A204.1 (cell line): Measurements from ENCODE around the gene FN3K.

Source experiments
- FAIRE-seq: peaks from 2 replicates; lab custom pipeline; 2012; peaks lifted over from hg19 to GRCh38; lab: Jason Lieb, UNC

FN3K gene

GRCh38 chr17:82734987-82735866, at the start of gene FN3K:
Gene FN3K, plus strand, starts transcription at chr17:82735615. Its CDS starts 22 bp downstream, at chr17:82735637.
- no peak for FAIRE-seq

DNA sequence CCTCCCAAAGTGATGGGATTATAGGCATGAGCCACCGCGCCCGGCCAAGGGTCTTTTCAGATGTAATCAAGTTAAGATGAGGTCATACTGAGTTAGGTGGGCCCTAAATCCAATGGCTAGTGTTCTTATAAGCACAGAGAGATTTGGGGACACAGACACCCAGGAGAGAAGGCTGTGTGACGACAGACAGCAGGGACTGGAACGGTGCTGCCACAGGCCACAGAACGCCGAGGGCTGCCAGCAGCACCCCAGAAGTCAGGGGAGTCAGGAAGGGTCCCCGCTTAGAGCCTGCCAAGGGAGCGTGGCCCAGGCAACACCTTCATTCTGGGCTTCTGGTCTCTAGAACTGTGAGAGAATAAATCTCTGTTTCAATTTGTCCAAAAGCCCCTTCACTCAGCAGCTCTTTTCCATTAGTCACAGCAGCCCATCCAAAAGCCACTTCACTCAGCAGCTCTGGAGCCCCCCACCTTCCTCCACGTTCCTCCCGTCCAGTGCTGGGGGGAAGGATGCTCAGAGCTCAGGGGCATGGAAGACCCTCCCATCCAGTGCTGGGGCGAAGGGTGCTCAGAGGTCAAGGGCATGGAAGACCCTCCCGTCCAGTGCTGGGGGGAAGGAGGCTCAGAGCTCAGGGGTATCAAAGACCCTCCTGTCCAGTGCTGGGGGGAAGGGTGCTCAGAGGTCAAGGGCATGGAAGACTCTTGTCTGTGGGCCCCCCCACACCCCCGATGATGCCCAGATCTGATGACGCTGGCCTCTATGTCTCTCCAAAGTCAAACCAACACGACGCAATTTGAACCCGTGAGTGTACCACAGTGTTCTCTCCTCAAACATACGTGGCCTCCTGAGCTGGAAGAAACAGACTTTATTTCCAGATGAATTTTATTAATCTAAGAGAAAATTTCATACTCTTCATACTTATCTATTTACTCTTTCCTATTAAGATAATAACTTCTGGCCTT, 48.8 kb upstream of the FN3K start:
- no peak for FAIRE-seq

DNA sequence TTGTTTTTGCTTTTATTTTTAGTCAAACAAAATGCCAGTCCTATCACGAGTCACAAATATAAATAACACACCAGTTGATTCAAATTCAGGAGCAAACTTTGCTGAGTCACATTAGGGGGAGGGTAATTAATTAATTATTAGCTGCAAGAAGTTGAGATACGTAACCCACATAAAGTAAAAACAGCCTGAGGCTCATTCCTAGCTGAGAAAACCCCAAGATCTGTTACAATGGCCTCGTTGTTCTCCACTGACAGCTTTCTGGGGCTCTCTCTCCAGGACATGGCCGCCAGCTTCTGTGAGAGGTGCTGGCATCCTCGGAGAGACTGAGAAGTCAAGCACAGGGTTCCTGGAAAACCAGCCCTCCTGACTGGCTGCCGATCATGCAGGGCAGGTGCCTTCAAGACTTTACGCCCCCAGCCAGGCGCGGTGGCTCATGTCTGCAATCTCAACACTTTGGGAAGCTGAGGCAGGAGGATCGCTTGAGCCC, 48.0 kb upstream of the FN3K start:
- FAIRE-seq = no peak

DNA sequence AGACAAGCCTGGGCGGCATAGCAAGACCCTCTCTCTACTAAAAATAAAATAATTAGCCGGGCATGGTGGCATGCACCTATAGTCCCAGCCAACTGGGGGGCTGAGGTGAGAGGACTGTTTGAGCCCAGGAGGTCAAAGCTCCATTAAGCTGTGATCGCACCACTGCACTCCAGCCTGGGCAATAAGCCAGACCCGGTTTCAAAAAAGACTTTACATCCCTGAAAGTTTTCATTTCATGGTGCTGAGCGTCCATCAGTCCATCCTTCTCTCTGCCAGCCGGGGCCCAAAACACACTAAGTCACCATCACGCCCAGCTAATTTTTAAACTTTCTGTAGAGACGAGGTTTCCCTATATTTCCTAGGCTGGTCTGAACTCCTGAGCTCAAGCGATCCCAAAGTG, 47.5 kb upstream of the FN3K start:
- FAIRE-seq = no peak

DNA sequence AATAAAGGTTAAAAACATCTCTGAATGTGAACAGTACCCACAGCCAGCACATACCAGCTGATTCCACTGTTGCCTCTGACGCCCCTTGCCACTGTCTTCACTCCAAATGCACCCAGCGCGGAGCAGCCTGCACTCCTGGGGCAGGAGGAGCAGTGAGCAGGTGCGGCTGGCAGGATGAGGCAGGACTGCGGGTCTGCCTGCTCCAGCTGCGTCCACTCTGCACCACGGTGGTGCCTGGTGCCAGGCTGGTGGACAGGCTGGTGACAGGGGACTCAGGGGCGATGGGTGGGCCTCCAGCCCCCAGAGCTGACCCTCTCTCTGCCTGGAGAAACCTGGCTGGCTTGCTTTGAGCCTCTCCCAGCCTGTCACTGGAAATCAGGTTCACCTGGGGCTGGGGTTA, 46.3 kb upstream of the FN3K start:
- FAIRE-seq = no peak

- no peak for FAIRE-seq
Measured at GRCh38 chr17:82690786-82691489, 44.5 kb upstream of the FN3K start.

GRCh38 chr17:82691714-82692113, 43.7 kb upstream of the FN3K start:
- no peak for FAIRE-seq

GRCh38 chr17:82692268-82692667, 43.1 kb upstream of the FN3K start:
- no peak for FAIRE-seq

- no peak for FAIRE-seq
Measured at GRCh38 chr17:82693168-82693867, 42.1 kb upstream of the FN3K start.

DNA sequence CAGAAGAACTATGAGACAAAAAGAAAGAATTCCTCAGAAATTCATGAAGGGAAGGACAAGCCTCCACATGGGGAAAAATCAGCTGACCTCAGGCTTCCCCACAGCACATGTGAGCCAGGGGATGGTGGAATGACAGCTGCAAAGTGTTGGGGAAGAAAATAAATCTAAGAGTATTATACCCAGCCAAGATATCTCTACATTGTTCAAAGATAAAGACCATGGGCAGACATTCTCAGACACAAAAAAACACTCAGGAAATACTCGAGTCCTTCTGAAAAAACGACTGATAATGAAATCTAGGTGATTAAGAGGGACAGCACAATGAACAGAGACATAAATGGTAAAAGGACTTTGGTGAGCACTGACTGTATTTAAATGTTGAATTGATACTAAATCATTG, 40.8 kb upstream of the FN3K start:
- FAIRE-seq = no peak

GRCh38 chr17:82696259-82696658, 39.2 kb upstream of the FN3K start:
- FAIRE-seq = no peak

- FAIRE-seq = no peak
Measured at GRCh38 chr17:82696916-82697807, 38.3 kb upstream of the FN3K start.

DNA sequence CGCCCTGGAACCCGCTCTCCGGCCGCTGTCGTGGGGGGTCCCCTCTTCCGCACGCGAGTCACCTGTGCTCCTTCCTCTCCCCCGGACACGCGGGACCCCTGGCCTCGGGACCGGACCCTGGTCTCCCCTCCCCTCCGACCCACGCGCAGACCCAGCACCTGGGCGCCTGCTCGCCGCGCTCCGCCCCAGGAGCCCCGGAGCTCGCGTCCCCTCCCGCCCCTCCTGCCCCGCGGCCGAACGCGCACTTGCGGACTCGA, 37.7 kb upstream of the FN3K start:
- no peak for FAIRE-seq

- FAIRE-seq = no peak
Measured at GRCh38 chr17:82698065-82698973, 37.1 kb upstream of the FN3K start, which contains the start of gene RAB40B. Gene RAB40B, minus strand, starts transcription at chr17:82698698. Its CDS starts 102 bp downstream, at chr17:82698596.

DNA sequence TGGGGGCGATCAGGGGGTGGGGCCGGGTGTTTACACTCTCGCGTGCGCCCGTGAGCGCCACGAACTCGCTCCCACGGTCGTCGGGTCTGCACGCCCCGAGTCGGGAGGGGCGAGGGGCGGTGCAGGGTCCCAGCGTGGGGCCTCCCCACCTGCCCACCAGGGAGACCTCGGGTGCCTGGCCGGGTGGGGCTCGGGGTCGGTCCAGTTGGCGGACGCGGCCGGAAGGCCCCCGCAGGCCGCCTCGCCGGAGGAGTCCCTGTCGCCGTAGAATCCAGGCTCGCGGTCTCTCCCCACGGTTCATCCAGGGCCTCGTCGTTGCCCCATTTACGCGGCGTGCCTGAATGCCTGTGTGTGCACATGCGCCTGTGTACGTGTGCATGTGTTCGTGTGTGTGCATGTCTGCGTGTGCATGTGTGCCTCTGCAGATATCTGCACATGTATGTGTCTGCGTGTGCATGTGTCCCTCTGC, 36.4 kb upstream of the FN3K start:
- no peak for FAIRE-seq

- FAIRE-seq = no peak
Measured at GRCh38 chr17:82699551-82699950, 35.9 kb upstream of the FN3K start.

DNA sequence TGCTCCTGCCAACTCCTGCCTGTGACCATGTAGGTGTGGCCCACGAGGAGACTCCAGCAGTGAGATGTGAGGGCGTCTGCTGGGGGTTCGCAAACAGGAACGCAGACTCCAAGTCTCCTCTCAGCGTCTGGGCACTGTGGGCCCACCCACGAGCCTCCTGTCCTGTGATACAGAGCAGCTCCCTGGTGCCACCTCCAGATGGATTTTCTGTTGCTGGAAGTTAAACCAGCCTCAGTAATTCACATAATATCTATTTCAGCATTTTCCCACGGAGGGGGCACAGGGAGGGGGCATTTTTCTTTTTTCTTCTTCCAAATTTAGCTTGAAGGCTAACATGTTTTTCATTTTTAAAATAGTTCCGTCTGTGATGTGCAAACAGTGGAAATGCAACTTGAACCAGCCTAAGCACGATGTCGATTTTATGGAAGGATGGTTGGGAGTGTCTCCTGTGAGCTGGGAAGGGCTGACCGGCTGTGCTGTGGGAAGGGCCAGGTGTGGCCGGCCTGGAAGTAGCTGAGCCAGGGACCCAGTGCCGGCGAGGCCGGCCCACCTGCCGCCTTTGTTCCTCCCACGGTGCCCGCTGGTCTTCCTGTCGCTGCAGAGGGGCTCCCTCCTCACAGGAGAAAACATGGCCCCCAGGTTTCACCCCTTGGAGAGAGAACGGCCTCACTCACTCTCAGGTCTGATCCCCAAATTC, 33.0 kb upstream of the FN3K start:
- FAIRE-seq = no peak

- no peak for FAIRE-seq
Measured at GRCh38 chr17:82703036-82703745, 32.2 kb upstream of the FN3K start.
